ENCODE results near the gene FOXO1.

Gene FOXO1

DNA sequence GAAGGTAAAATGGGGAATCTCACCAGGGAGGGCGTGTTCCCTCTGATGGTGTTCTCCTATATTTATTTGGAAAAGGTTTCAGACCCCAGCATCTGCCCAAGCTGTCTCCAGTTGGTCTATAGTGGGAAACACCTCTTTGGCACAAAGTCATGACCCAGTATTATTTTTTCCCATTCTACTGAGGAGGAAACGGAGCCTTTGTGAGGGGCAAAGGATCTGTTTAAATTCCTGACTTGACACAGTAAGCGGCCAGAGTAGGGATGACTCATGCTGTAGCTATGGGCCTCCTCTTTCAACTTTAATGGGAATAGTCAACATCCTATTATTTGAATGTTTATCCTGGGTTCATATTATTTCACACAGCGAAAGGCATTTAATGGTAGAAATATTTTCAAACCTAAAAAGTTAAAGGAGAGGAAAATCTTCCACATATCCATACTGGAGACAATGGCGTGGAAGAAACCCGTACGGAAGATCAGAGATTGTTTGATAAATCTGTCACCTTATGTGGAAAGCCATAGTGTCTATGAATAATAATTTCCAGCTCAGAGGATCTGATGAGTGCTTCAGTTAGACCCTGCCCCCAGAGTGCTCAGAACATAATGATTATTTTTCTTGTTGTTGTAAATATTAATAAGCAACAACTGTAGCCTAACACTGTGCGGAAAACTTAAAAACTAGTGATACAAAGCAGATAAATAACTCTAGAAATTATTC, 126.0 kb downstream of the FOXO1 start:
- no peak overlapping the region for H3K4me3 ChIP-seq (replicated peaks; ENCODE audit: low read depth, low read length)
- TF ChIP-seq, protein P1, sequence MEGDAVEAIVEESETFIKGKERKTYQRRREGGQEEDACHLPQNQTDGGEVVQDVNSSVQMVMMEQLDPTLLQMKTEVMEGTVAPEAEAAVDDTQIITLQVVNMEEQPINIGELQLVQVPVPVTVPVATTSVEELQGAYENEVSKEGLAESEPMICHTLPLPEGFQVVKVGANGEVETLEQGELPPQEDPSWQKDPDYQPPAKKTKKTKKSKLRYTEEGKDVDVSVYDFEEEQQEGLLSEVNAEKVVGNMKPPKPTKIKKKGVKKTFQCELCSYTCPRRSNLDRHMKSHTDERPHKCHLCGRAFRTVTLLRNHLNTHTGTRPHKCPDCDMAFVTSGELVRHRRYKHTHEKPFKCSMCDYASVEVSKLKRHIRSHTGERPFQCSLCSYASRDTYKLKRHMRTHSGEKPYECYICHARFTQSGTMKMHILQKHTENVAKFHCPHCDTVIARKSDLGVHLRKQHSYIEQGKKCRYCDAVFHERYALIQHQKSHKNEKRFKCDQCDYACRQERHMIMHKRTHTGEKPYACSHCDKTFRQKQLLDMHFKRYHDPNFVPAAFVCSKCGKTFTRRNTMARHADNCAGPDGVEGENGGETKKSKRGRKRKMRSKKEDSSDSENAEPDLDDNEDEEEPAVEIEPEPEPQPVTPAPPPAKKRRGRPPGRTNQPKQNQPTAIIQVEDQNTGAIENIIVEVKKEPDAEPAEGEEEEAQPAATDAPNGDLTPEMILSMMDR (IDR thresholded peaks at IDR 0.05; ENCODE audit: low read length, missing control alignments) = no peak
- peak; percentile 90 for DNase-seq (ENCODE audit: low read depth)

DNA sequence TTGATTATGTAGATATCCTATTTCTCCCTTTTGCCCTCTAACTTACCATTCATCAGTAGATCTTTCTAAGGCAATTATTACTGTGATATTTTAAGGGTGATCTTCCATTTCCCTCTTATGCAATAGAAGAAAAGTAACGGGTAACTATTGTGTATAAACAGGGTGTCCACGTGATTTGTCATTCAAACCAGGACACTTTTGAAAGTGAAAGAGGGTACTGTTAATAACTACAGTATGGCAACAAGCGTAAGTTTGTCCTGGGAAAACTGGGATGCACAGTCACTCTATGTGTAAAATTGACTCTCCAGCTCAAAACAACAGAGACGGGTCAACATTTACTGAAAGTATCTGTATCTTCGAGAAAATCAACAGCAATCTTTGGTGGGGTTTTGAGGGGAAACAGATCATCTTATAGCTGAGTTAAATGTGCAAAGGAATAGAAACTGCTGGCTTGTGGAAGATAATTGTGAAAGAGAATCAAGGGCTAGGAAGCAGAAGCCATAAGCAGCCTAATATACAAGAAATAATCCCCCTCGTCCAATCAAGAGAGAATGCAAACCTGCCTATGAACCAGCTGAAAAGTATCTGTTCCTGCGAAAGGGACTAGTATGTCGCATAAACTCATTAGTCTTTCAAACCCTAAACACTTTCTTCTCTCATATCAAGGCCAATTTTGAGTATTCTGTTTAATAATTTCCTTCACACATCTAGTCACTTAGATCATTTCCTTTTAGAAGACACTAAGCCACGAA, 126.7 kb downstream of the FOXO1 start:
- no peak overlapping the region for H3K4me3 ChIP-seq (replicated peaks; ENCODE audit: low read depth, low read length)
- DNase-seq (ENCODE audit: low read depth) = no peak
- TF ChIP-seq, protein P1 (IDR thresholded peaks at IDR 0.05; ENCODE audit: low read length, missing control alignments) = no peak

DNA sequence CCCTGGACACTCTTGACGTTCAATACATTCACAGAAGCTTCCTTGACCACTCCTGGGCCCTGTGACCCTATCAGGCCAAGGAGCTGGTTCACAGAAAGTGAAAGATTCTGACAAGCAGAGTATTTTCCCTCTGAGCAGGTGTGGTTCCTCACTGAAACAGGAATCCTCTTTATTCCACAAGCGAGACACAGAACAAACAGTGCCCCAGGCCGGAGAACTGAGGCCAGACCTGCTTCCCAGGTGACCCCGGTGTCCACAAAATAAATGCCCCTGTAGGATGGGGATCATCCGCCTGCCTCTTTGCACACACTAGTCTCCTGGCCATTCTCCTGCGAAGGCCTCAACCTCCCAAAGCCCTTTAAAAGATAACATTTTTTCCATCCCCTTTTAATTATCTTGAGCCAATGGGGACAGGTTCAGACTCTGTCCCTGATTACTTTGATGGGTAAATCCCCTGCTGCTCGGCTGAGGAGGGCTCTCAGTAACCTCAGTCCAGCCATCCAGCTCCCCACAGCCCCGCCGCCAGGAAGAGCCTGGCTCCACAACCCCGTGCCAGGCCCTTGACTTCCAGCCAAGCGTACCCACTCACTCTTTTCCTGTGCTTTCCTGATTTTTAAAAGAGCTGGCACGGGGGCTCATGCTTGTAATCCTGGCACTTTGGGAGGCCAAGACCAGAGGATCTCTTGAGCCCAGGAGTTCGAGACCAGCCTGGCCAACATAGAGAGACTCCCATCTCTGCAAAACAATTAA, 129.1 kb downstream of the FOXO1 start:
- TF ChIP-seq, protein P1 (IDR thresholded peaks at IDR 0.05; ENCODE audit: low read length, missing control alignments) = no peak
- DNase-seq (ENCODE audit: low read depth) = no peak
- H3K4me3 ChIP-seq (replicated peaks; ENCODE audit: low read depth, low read length) = no peak overlapping the region

DNA sequence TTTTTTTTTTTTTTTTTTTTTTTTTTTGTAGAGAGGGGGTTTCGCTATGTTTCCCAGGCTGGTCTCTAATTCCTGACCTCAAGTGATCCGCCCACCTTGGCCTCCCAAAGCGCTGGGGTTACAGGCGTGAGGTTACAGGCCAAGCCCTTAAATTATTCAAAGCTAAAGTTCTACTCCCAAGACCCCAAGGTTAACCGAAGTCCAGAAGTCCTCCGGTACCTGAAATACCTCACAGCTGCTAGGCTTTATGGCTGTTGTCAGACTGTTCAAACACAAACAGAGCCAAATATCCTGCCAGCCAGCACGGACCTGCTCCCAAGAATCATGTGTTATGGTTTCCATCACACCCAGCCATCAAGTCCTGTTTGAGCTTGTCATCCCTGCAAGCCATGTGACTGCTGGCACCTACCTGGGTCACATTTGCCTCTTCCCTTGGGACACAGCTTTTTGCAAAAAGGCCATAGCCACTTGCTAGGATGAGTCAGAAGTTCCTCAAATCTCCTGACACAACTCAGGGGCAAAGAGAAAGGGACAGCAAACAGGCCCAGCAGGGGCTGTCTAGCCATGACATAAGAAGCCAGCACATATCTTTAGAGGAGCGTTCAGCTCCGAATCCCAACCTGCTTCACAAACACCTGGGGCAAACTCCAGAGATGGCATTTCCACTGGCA, 129.9 kb downstream of the FOXO1 start:
- TF ChIP-seq, protein P1 (IDR thresholded peaks at IDR 0.05; ENCODE audit: low read length, missing control alignments) = no peak
- no peak overlapping the region for H3K4me3 ChIP-seq (replicated peaks; ENCODE audit: low read depth, low read length)
- no peak for DNase-seq (ENCODE audit: low read depth)

DNA sequence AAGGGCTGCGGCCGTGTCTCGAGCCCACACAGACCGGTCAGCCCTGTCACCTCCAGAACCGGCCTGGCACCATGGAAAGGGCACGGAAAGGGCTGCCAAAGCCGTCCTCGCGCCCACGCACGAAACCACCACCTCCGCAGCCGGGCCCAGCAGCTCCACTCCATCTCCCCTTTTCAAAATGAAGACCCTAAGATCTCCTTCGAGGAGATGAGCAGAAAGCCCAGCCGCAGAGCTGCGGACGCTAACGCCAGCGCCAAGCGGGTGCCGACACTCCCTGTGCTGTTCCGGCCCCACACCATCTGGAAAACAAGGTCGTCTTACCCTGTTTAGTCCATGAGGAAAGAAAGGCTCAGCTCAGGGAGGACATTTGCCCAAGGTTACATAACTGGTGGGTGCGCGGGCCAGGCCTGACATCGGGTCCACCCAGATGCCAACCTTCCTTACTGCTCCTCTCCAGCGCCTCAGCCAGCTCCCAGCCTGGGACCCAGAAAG, 131.1 kb downstream of the FOXO1 start:
- no peak for DNase-seq (ENCODE audit: low read depth)
- no peak overlapping the region for H3K4me3 ChIP-seq (replicated peaks; ENCODE audit: low read depth, low read length)
- TF ChIP-seq, protein P1 (IDR thresholded peaks at IDR 0.05; ENCODE audit: low read length, missing control alignments) = no peak

DNA sequence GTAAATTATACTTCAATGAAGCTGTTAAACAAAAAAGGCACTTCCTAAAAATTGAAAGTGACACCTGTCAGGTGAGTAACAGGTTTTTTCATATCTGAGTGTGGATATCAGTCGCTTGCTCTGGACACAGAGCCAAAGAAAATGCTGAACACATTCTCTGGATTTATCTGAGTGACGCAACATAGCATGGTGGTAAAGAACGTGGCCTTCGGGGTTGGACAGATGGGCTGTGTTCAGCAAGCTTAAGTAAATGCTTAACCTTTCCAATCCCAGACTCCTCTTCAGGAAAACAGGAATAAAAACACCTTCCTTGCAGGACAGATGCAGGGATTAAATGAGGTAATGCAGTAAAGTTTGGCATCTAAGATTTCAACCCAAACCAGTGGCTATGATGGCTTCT, 132.0 kb downstream of the FOXO1 start:
- no peak overlapping the region for H3K4me3 ChIP-seq (replicated peaks; ENCODE audit: low read depth, low read length)
- DNase-seq (ENCODE audit: low read depth) = peak; percentile 26
- TF ChIP-seq, protein P1 (IDR thresholded peaks at IDR 0.05; ENCODE audit: low read length, missing control alignments) = no peak
